Hematopoietic multipotent progenitor cell treated with erythropoietin and hydrocortisone succinate and interleukin-3 and kit ligand, for 4 days (in vitro differentiated cells): ENCODE data around the gene COL4A1.

Experiments used
- DNase-seq: peaks from one replicate; pipeline ENCODE4 v3.0.0-alpha.2; 2015

The COL4A1 gene

GRCh38 chr13:110306960-110307766, at the start of gene COL4A1, which contains the start of gene COL4A2:
Gene COL4A1 (minus strand): TSS chr13:110307157. CDS start chr13:110307027, 130 bp downstream.
Gene COL4A2 (plus strand): TSS chr13:110307284. CDS start chr13:110307904, 620 bp downstream.
- DNase-seq, result peak; percentile 9

GRCh38 chr13:110356362-110356761, 49.4 kb upstream of the COL4A1 start:
- no peak for DNase-seq

GRCh38 chr13:110354715-110355473, 47.9 kb upstream of the COL4A1 start:
- DNase-seq, result peak; percentile 34

GRCh38 chr13:110354123-110354627, 47.2 kb upstream of the COL4A1 start:
- no peak for DNase-seq

GRCh38 chr13:110353339-110353977, 46.5 kb upstream of the COL4A1 start:
- no peak for DNase-seq

- DNase-seq, result no peak
Measured at GRCh38 chr13:110352735-110353134, 45.8 kb upstream of the COL4A1 start.

- no peak for DNase-seq
Measured at GRCh38 chr13:110351636-110352420, 44.9 kb upstream of the COL4A1 start.

GRCh38 chr13:110350509-110350908, 43.6 kb upstream of the COL4A1 start:
- DNase-seq, result no peak

- DNase-seq, result no peak
Measured at GRCh38 chr13:110350049-110350448, 43.1 kb upstream of the COL4A1 start.

GRCh38 chr13:110349239-110349638, 42.3 kb upstream of the COL4A1 start:
- DNase-seq, result no peak

- DNase-seq, result no peak
Measured at GRCh38 chr13:110348309-110349105, 41.5 kb upstream of the COL4A1 start.

- DNase-seq, result no peak
Measured at GRCh38 chr13:110347535-110348308, 40.8 kb upstream of the COL4A1 start.

- DNase-seq, result no peak
Measured at GRCh38 chr13:110347088-110347487, 40.1 kb upstream of the COL4A1 start.

- DNase-seq, result no peak
Measured at GRCh38 chr13:110346661-110347067, 39.7 kb upstream of the COL4A1 start.

- no peak for DNase-seq
Measured at GRCh38 chr13:110345701-110346100, 38.7 kb upstream of the COL4A1 start.

GRCh38 chr13:110345266-110345665, 38.3 kb upstream of the COL4A1 start:
- DNase-seq, result no peak

GRCh38 chr13:110344320-110344719, 37.4 kb upstream of the COL4A1 start:
- DNase-seq, result no peak

GRCh38 chr13:110343241-110343865, 36.4 kb upstream of the COL4A1 start:
- DNase-seq, result no peak

GRCh38 chr13:110342474-110342873, 35.5 kb upstream of the COL4A1 start:
- DNase-seq, result no peak
